ENCODE data around the gene PI4KA.
A peak's percentile ranks its signal among the peaks of the same experiment; 100 is the strongest.
"Not testable (repeated sequence)": the region's sequence is repeated elsewhere in the genome, so short reads cannot be mapped to it uniquely, and the experiment has no call there.

Gene PI4KA

DNA sequence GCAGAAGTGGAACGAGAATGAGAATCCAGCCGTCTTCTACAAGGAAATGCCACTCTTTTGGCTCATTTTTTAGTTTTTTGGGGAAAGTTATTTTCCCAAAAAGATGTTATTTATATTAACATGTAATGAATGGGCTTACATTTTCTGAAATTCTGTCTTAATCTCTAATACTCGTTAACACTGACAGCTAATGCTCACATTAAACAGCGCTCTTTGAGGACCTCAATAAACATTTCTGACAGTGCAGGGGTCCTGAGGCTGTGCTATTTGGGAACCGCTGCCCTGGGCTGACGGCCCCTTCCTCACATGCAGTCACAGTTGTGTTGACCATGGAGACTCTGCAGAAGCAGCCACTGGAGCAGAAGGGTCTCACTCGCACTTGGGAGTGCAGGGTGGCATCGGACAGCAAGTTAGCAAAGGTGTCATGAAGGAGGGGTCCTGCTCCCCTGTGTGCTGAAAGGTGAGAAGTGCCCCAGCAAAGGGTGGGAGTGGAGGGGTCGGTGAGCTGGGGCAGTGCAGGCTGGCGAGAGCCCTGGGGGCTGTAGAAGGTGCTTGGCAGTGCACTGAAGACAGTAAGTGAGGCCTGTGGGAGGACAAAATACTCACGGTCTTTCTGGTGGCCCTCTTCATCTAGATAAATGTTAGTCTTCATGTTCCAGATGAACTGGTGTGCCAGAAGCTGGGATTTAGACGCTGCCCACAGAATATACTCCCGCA is 137.8 kb downstream of the PI4KA start:
- no peak for DNase-seq

DNA sequence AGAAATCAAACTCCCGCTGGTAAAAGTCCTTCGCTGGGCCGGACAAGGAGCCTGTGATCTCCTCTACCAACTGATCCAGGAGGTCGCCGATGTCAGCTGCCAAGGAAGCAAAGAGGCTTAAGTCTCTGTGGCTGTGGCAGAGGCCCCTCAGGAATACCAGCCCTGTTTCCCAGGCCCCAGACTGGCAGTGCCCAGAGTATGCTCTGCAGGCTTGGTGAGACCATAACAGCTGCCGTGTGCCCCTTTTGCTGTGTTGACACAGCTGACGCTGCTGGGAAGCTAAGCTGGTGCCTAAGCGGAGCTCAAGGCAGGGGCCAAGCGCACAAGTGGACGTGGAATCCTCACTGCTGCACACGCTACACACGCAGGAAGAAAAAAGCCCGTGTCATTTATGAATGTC is 139.9 kb downstream of the PI4KA start:
- not testable (repeated sequence) for DNase-seq

DNA sequence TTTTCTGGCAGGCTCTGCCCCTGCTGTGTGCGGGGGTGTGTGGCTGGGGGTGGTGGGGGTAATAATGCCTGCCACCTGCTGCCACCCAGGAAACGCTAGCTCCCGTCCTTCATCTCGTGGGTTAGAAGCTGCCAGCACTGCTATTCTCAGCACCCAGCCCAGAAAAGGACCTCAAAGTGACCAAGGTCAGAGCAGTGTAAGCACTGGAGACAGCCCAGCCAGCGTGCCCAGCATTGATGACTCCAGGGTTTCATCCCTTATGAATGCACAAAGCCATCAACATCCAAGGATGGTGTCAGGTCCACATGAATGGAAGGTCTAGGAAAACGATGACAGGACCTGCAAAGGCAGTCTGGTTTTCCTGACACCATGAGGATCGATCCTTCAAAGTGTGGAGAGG is 140.6 kb downstream of the PI4KA start:
- DNase-seq, result not testable (repeated sequence)

DNA sequence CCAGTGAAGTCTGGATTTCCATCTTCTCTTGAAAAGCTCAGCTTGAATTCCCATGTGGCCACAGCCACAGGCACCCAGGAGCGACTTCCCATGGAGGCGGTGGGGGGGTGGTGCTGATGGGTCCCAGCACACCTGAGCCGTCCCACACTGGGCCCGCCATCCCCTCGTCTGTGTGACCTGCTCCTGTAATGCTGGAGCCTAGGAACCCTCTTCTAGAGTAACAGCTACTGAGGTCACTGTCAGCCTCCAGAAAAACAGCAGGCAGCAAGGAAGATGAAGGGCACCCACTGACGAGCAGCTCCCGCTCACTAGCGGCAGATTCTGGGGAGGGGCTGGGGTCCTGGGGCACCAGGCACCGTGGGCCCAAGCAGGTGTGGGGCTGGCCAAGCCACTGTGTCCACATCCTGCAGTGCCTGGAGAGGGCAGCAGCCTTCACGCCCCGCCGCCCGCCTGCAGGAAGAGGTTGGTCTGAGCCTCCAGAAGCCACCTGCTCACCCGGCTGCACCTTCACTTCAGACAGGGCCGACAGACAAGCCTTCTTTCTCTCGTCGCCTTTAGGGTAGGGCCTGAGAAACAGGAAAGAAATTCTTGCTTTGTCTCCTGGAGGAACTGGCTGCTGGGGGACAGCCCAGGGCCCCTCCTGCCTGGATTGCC is 141.3 kb downstream of the PI4KA start:
- not testable (repeated sequence) for DNase-seq

DNA sequence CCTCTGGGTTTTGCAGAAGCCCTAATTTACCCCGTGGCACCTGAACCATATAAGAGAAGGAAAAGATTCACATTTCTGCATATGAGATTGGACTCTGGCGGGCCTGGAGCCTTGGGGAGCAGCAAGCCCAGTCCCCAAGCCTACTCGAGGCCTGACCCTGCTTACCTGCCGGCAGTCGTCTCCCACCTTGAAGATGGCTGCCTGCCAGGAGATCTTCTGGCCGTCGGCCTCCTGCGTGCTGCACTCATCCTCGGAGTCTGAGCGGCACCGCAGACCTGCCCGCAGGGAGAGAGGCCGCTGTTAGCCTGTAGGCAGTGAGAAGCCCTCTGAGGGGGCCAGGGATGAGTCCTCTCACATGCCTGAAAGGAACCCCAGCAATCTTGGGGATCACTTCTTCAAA is 145.5 kb downstream of the PI4KA start:
- DNase-seq, result not testable (repeated sequence)

DNA sequence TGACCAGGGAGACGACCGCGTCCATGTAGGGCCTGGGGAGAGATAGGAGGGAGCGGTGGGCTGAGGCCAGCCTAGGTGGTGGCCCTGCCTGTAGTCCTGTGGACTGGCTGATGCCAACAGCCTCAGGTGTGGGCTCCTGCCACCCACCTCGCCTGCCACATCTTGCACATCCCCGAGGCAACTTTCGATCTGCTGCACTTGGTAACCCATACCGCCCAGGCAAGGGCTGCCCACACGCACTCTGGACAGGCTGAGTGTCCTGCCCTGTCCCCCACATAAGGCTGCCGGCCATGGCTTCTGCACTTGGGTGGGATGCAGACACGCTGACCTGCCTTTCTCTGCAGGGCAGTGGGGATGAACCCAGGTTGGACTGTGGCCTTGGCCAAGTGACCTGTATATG is 148.6 kb downstream of the PI4KA start:
- not testable (repeated sequence) for DNase-seq

DNA sequence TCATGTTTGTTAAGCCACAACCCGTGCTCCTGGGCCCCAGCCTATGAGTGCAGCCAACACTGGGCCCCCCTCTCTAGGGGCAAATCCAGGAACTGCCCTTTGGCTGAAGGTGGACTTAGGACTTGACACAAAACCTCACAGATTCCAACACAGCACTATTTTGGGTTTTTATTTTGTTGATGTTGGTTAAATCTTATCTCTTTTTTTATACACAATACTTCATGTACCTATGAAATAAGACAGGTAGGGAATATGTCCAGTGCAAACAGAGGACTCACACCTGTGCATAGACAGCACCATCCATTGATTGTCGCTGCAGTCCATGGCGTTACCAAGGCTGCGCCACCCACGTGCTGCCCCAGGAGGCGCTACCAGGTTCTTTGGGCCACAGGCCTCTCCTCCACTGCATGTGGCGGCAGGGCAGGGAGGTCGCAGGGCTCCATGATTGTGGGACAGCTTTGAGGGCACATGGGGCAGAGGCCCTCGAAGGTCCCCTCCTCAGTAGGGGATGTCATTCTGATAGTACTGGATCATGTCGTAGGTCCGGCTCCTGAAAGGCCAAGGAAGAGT is 151.0 kb downstream of the PI4KA start:
- not testable (repeated sequence) for DNase-seq

DNA sequence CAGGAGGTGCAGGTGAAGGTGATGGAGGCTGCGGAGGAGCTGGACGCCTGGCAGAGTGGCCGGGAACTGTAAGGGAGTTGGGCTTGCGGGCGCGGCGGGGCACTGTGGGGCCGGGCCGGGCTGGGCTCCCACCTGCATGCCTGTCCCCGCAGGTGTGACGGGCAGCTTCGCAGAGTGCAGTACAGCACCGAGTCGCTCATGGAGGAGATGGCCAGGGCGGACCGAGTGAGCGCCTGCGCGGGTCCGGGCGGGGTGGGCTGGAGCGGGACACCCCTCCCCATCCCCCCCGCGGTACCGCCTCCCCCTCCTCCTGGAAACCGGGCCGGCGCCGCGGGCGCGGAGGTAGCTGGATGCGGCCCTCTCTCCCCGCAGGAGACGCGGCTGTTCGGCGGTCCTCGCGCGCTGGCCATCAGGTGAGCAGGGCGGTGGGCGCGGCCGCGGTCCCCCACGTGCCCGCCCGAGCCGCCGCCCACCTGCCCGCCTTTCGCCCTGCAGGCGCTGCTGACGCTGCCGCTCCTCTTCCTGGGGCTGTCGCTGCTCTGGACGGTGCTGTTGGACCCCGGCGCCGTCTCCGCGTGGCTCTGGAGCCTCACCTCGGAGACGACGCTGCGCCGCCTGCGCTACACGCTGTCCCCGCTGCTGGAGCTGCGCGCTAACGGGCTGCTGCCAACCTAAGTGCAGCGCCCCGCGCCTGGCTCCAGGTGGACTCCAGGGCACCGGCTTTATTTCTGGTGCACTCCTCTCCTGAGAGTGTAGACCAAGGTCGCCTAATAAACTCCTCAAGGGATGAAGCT is 154.6 kb downstream of the PI4KA start:
- DNase-seq, result peak; percentile 45

DNA sequence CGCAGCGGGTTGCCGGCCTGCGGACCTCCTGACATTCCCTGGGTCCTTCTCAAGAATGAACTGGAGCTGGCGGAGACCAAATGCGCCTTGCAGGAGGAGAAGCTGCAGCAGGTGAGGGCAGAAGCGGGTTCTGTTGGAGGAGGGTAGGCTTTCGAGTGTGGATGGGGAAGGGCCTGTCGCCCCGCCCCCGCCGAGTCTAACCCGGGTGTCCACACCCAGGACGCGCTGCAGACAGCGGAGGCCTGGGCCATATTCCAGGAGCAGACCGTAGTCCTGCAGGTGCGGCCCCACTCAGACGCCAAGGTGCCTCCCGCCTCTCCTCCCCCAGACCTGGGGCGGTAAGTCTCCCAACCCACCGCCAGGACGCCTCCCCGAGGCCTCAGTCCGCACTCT is 155.2 kb downstream of the PI4KA start:
- not testable (repeated sequence) for DNase-seq

DNA sequence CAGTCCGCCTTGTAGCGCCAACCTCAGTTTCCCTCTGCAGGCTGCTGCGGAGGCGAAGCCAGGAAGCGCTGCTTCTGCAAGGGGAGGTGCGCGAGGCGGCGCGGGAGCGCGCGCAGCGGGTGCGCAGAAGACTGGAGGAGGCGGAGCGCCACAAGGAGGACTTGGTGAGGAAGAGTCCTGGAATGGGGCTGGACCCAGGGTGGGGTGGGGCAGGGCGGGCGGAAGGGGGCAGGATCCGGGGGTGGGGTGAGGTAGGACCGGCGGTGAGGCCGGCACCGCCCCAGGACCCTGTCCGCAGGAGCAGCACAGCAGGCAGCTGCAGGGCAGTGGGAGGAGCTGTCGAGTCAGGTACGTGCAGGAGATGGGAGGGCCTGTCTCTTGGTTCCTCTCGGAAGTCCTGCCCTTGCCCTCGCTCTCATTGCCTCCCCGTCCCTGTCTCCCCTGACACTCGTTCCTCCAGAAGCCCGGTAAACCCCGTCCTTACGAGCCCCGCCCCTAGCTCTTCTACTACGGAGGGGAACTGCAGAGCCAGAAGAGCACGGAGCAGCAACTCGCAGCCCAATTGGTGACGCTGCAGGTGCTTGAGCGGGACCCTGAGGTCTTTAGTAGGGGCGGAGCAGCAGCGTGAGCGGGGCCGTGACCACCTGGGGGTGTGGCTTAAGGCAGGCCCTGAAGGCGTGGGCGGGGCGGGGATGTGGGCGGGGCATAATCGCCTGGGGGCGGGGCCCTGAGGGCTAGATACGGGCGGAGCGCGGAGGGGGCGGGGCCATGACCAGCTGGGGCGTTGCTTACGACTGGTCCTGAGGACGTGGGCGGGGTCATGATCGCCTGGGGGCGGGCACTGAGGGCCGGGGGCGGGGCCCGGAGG is 155.8 kb downstream of the PI4KA start:
- peak; percentile 89 for DNase-seq

DNA sequence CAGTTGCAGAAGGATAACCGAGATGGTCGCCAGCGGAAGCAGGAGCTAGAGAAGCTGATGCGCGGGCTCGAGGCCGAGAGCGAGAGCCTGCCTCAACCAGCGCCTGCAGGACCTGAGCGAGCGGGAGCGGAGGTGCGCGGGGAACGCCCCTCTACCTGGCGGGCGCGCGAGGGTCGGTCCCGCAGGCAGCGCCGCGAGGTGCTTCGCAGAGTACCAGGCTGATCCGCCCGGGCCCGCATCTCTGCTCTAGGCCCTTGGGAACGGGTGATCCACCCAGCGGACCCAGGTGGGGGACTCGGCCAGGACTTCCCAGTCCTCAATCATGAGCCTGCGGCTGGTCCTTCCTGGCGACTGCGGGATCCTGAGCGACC is 156.5 kb downstream of the PI4KA start:
- not testable (repeated sequence) for DNase-seq

DNA sequence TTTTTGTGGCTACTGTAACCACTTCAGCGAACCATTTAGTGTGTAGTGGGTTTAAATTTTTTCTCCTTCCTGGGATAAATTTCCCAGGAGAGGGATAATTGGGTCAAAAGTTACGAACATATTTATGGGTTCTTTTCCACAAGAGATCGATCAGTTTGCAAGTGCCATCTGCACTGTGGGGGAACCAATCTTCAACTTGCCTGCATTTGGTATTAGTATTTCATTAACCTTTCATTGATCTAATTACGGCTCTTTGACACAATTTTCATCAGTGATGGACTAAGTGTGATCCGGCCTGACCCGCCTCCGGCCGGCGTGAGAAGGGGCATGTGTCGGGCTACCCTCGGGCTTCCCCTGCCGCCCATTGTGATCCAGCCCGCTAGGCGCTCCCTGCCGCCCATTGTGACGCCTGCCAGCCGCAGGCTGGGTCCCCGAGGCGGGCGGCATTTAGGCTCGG is 156.9 kb downstream of the PI4KA start:
- DNase-seq, result not testable (repeated sequence)

DNA sequence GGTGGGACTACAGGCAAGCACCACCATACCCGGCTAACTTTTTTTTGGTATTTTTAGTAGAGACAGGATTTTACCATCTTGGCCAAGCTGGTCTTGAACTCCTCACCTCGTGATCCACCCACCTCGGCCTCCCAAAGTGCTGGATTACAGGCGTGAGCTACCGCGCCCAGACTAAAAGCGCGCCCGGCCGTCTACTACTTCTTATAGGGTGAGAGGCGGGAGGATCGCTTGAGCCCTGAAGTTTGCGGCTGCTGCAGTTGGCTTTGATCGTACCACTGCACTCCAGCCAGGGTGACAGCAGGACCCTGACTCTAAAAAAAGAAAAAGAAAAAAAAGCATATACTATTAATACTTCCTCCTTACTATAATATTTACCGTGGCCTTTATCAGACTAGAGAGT is 158.3 kb downstream of the PI4KA start:
- DNase-seq, result not testable (repeated sequence)

DNA sequence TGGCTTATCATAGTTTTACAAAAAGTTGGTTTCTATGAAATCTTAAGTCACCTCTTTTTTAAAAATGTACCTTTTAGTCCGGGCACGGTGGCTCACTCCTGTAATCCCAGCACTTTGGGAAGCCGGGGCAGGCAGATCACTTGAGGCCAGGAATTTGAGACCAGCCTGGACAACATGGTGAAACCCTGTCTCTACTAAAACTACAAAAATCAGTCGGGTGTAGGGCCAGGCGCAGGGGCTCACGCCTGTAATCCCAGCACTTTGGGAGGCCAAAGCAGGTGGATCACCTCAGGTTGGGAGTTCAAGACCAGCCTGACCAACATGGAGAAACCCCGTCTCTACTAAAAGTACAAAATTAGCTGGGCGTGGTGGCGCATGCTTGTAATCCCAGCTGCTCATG is 158.8 kb downstream of the PI4KA start:
- DNase-seq, result not testable (repeated sequence)

DNA sequence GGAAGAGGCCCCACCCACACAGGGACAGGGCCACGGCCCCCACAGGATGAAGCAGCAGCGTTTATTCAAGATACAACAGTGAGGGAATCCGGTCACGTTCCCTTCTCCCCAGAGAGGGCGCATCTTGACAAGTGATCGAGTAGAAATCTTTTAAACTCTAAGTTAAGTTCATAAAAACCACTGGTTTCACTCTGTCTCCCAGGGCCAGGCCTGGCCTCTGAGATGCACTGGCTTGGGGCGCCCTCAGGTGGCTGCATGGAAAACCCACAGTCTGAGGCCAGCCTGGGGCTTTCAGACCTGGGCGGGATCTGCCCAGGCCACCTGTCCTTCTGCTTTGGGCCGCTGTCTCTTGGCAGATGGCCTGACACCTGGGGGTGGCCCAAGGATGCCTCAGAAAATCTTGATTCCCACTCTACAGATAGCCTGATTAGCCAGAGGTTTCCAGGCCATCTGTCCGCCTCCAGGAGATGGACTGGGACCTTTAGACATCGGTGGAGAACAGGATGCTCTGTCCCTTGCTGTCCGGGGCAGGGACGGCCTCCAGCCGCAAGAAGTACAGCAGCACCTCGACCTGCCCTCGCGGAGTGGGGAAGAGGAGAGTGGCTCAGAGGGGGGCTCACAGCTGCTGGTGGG is 161.0 kb downstream of the PI4KA start:
- peak; percentile 48 for DNase-seq

DNA sequence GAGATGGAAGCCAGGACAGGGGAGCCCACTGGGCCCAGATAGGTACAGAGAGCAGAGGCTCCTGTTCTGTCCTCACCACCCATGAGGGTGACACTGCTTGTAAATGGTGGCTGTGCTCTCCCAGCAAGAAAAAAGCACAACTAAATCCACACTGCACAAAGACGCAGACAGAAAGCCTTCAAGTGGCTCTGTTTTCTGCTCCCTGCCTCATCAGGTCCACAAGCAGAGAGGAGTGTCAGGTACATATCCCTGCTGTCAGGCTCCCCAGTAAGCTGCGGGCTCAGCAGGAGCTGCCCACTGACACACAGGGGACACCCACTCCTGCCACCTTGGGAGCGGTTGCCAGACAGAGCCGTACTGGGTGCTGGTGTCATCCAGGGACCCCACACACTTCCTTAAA is 162.6 kb downstream of the PI4KA start:
- DNase-seq, result not testable (repeated sequence)

DNA sequence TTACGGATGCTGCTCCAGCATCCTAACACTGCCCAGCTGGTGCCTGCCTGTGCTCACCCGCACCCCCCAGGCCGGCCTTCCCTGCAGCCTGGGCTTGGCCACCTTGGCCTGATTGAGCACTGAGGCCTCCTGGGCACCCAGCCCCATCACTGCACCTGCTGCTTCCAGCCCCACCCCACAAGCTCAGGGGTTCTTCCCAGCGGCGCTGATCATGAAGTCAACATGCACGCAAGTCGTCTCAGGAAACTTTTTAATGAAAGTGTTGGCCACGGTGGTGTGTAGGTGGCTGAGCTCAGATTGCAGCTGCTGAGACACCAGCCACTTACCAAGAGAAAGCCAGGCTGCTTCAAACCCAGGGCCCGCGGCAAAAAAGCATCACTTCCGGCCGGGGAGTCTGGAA is 163.4 kb downstream of the PI4KA start:
- not testable (repeated sequence) for DNase-seq

DNA sequence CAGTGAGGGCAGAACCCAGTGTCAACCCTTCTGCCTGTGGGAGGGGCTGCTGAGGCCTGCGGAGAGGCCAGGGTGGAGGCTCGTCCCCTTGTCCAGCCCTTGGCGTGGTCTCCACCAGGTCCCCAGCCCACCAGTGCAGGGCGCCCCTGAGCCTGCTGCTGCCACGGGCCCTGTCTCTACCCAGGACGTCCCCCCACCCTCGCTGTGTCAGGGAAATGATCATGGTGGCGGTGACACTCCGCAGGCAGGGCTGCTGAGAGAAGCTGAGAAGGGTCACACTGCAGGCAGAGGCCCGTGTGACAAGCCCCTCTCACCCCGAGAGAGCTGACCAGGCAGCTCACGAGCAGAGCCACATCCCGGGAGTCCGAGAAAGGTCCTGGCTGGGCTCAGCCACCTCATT is 164.4 kb downstream of the PI4KA start:
- DNase-seq, result not testable (repeated sequence)

DNA sequence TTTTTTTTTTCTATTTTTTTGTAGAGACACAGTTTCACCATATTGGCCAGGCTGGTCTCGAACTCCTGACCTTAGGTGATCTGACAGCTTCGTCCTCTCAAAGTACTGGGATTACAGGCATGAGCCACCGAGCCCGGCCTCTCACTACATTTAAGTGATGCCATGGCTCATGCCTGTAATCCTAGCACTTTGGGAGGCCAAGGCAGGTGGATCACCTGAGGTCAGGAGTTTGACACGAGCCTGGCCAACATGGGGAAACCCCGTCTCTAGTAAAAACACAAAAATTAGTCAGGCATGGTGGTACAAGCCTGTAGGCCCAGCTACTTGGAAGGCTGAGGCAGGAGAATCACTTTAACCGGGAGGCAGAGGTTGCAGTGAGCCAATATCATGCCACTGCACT is 165.7 kb downstream of the PI4KA start:
- not testable (repeated sequence) for DNase-seq

DNA sequence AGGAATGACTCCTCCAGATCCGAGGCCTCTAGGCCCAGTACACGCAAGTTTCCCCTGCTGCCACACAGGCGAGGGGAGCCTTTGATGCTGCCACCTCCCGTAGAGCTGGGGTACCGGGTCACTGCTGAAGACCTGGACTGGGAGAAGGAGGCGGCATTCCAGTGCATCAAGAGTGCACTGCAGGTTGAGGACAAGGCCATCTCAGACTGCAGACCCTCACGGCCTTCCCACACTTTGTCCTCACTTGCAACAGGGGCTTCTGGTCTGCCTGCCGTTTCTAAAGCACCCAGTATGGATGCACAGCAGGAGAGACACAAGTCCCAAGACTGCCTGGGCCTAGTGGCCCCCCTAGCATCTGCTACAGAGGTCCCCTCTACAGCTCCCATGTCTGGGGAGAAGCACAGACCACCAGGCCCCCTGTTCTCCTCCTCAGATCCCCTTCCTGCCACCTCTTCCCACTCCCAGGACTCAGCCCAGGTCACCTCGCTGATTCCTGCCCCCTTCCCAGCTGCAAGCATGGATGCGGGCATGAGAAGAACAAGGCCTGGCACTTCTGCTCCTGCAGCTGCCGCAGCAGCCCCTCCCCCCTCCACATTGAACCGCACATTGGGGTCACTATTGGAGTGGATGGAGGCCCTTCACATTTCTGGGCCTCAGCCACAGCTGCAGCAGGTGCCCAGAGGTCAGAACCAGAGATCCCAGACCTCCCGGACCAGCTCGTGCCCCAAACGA is 167.9 kb downstream of the PI4KA start:
- DNase-seq, result not testable (repeated sequence)
